ENCODE results near the gene ITPR1. TPM values are rescaled to one million over a fixed set of nuclear protein-coding genes. Genes with fewer than 3 reads are reported as not detected.

Gene ITPR1
- total RNA-seq, 1 donor from 2014 or later = 53.1 TPM

GRCh38 chr3:4685673-4686345, 192.7 kb downstream of the ITPR1 start:
- no peaks in the 10 kb centered on the region for H3K9me3 Mint-ChIP-seq (ENCODE audit: unreplicated experiment)
- DNase-seq (ENCODE audit: low spot score) = no peak
- TF ChIP-seq, protein P1, sequence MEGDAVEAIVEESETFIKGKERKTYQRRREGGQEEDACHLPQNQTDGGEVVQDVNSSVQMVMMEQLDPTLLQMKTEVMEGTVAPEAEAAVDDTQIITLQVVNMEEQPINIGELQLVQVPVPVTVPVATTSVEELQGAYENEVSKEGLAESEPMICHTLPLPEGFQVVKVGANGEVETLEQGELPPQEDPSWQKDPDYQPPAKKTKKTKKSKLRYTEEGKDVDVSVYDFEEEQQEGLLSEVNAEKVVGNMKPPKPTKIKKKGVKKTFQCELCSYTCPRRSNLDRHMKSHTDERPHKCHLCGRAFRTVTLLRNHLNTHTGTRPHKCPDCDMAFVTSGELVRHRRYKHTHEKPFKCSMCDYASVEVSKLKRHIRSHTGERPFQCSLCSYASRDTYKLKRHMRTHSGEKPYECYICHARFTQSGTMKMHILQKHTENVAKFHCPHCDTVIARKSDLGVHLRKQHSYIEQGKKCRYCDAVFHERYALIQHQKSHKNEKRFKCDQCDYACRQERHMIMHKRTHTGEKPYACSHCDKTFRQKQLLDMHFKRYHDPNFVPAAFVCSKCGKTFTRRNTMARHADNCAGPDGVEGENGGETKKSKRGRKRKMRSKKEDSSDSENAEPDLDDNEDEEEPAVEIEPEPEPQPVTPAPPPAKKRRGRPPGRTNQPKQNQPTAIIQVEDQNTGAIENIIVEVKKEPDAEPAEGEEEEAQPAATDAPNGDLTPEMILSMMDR (IDR thresholded peaks at IDR 0.05; ENCODE audit: unreplicated experiment) = no peak
- H3K36me3 Mint-ChIP-seq (ENCODE audit: low read depth, unreplicated experiment) = peaks cover 49% of the 10 kb centered on the region
- no peak overlapping the region for H3K4me3 Mint-ChIP-seq (ENCODE audit: unreplicated experiment)
- H3K27ac Mint-ChIP-seq (ENCODE audit: unreplicated experiment) = no peak overlapping the region
- no peaks in the 10 kb centered on the region for H3K27me3 Mint-ChIP-seq (ENCODE audit: unreplicated experiment)
- H3K4me1 Mint-ChIP-seq (ENCODE audit: unreplicated experiment) = no peaks in the 10 kb centered on the region

- TF ChIP-seq, protein P1 (IDR thresholded peaks at IDR 0.05; ENCODE audit: unreplicated experiment) = no peak
- no peak overlapping the region for H3K4me3 Mint-ChIP-seq (ENCODE audit: unreplicated experiment)
- H3K9me3 Mint-ChIP-seq (ENCODE audit: unreplicated experiment) = no peaks in the 10 kb centered on the region
- H3K27me3 Mint-ChIP-seq (ENCODE audit: unreplicated experiment) = peaks cover 1% of the 10 kb centered on the region
- H3K27ac Mint-ChIP-seq (ENCODE audit: unreplicated experiment) = no peak overlapping the region
- no peak for DNase-seq (ENCODE audit: low spot score)
- H3K36me3 Mint-ChIP-seq (ENCODE audit: low read depth, unreplicated experiment) = peaks cover 57% of the 10 kb centered on the region
- no peaks in the 10 kb centered on the region for H3K4me1 Mint-ChIP-seq (ENCODE audit: unreplicated experiment)
These were observed 193.5 kb downstream of the ITPR1 start for GRCh38 chr3:4686619-4687018.

- no peak overlapping the region for H3K27ac Mint-ChIP-seq (ENCODE audit: unreplicated experiment)
These were observed 194.0 kb downstream of the ITPR1 start for GRCh38 chr3:4687167-4687566.

DNA sequence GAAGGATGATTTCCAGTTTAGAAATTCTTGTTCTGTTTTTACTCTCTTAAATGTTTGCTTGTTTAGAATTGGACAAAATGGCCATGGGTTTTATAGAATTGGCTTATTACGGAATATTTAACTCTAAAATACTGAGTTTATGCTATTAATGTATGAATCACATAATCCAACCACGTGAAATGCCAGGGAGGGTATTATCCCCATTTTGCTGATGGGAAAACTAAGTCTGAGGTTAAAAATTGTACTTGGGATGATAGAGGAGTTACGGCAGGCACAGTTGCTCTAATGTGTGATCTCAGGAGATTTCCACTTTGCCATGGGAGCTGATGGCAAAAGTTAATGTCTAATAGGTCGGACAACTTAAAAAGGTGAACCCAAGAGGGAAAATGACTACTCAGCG, 194.4 kb downstream of the ITPR1 start:
- H3K4me1 Mint-ChIP-seq (ENCODE audit: unreplicated experiment) = no peaks in the 10 kb centered on the region
- H3K27me3 Mint-ChIP-seq (ENCODE audit: unreplicated experiment) = peaks cover 1% of the 10 kb centered on the region
- TF ChIP-seq, protein P1 (IDR thresholded peaks at IDR 0.05; ENCODE audit: unreplicated experiment) = no peak
- DNase-seq (ENCODE audit: low spot score) = no peak
- no peaks in the 10 kb centered on the region for H3K9me3 Mint-ChIP-seq (ENCODE audit: unreplicated experiment)
- H3K27ac Mint-ChIP-seq (ENCODE audit: unreplicated experiment) = no peak overlapping the region
- peaks cover 61% of the 10 kb centered on the region for H3K36me3 Mint-ChIP-seq (ENCODE audit: low read depth, unreplicated experiment)
- no peak overlapping the region for H3K4me3 Mint-ChIP-seq (ENCODE audit: unreplicated experiment)

More at GRCh38 chr3:4687167-4687566, 194.0 kb downstream of the ITPR1 start:
- Mint-ChIP-seq H3K27me3 (ENCODE audit: unreplicated experiment) (peaks cover 1% of the 10 kb centered on the region), H3K36me3 (ENCODE audit: low read depth, unreplicated experiment) (peaks cover 58% of the 10 kb centered on the region), H3K4me3 (ENCODE audit: unreplicated experiment) (no peak overlapping the region), H3K4me1 (ENCODE audit: unreplicated experiment) (no peaks in the 10 kb centered on the region), H3K9me3 (ENCODE audit: unreplicated experiment) (no peaks in the 10 kb centered on the region)
- TF ChIP-seq, protein P1 (IDR thresholded peaks at IDR 0.05; ENCODE audit: unreplicated experiment) = no peak
- DNase-seq (ENCODE audit: low spot score) = no peak

DNA sequence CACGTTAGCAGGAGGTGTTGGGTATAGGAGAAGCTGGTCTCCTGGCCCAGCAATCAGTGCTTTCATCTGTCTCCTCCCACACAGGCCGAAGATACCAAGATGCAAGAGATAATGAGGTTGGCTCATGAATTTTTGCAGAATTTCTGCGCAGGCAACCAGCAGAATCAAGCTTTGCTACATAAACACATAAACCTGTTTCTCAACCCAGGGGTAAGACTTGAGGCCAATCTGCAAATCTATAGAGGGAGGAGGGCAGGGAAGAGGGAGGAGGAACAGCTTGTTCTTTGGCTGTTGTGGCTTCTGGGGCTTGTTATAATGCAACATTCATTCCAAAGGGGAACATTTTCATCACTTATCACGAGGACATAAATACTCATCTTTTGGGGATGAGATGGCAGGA, 195.3 kb downstream of the ITPR1 start:
- no peaks in the 10 kb centered on the region for H3K9me3 Mint-ChIP-seq (ENCODE audit: unreplicated experiment)
- H3K4me3 Mint-ChIP-seq (ENCODE audit: unreplicated experiment) = peak overlapping the region; percentile 43
- H3K27ac Mint-ChIP-seq (ENCODE audit: unreplicated experiment) = no peak overlapping the region
- peaks cover 1% of the 10 kb centered on the region for H3K27me3 Mint-ChIP-seq (ENCODE audit: unreplicated experiment)
- H3K36me3 Mint-ChIP-seq (ENCODE audit: low read depth, unreplicated experiment) = peaks cover 61% of the 10 kb centered on the region
- TF ChIP-seq, protein P1 (IDR thresholded peaks at IDR 0.05; ENCODE audit: unreplicated experiment) = no peak
- no peak for DNase-seq (ENCODE audit: low spot score)
- H3K4me1 Mint-ChIP-seq (ENCODE audit: unreplicated experiment) = no peaks in the 10 kb centered on the region
